ENCODE measurements around the gene HS3ST5.

Gene HS3ST5

DNA sequence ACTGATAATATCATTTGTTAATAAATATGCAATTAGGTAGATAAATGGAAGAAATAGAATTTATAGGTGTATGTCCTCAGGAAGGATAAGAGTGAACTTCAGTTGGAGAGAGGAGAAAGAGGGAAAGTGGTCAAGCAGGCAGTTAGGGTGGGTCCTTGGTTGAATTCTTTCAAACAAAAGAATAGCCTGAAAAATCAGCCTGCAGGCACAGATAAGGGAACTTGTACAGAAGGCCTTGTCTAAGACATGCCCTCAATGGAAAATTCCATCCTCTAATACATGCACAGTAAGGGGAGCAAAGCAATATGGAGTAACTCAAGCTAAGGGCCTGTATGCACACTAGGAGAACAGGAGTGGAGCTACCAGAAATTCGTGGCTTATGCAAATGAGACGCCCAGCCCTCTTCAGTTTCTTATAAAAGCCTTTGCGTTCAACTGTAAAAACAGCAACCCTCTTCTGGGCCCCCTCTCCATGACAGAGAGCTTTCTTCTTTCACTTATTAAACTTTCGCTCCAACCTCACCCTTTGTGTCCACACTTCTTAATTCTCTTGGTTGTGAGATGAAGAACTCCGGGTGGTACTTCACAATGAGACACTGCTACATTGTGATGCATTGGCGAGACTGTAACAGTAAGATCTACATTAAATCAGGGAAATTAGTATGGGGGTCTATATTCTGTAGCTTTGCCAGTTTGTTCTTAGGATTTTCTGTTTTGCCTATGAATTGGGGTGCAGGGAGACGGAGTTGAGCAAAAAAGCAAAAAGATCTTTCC lies 147.0 kb downstream of the HS3ST5 start:
- TF ChIP-seq, protein P1, sequence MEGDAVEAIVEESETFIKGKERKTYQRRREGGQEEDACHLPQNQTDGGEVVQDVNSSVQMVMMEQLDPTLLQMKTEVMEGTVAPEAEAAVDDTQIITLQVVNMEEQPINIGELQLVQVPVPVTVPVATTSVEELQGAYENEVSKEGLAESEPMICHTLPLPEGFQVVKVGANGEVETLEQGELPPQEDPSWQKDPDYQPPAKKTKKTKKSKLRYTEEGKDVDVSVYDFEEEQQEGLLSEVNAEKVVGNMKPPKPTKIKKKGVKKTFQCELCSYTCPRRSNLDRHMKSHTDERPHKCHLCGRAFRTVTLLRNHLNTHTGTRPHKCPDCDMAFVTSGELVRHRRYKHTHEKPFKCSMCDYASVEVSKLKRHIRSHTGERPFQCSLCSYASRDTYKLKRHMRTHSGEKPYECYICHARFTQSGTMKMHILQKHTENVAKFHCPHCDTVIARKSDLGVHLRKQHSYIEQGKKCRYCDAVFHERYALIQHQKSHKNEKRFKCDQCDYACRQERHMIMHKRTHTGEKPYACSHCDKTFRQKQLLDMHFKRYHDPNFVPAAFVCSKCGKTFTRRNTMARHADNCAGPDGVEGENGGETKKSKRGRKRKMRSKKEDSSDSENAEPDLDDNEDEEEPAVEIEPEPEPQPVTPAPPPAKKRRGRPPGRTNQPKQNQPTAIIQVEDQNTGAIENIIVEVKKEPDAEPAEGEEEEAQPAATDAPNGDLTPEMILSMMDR (IDR thresholded peaks at IDR 0.05) = no peak
- TF ChIP-seq ZFX (IDR thresholded peaks at IDR 0.05; ENCODE audit: borderline replicate concordance) = no peak
- H3K27ac ChIP-seq = no peak overlapping the region

DNA sequence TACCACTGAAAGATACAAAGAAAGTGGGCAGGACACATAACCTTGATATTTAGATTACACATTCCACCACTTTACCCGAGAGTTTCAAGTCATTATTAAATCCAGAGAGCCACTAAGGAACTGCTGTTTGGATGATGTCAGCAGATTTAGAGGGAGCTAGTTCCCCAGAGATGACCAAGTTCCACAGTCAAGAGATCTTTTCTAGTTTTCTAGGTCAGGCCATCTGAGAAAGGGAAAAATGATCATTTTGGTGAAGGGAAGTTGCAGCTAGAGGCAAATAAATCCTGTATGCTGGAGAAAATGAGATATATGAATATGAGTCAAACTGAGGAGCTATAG lies 147.8 kb downstream of the HS3ST5 start:
- H3K27ac ChIP-seq = no peak overlapping the region
- TF ChIP-seq, protein P1 (IDR thresholded peaks at IDR 0.05) = no peak
- TF ChIP-seq ZFX (IDR thresholded peaks at IDR 0.05; ENCODE audit: borderline replicate concordance) = no peak

DNA sequence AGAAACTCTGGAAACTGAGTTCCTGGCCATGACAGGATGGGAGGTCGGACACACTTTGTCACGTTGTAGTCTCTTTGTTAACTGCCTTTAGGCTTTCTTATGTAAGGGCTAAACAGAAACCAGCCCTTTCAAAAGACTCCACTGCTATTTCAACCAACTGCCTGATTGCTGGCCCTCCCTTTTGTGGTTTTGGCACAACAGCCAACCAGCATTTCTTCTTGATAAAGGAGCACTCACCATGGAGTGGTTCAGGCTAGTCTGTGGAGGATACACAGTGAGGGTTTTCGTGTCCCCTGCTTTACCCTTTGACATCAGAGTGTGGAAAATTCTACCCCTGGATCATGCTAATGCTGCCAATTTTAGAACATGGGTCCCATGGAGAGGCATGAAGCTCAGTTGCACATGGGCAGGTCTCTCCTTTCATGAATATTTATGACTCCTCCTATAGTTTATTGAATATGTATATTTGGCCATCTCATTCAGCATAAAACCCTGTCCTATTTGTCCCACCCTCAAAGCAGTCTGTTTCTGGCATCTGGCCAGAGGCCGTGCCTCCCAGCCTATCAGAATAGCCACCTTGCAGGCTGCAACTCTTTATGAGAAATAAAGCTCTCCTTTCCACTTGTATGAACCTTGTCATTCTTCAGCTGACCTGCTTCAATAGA lies 148.3 kb downstream of the HS3ST5 start:
- TF ChIP-seq, protein P1 (IDR thresholded peaks at IDR 0.05) = no peak
- no peak for TF ChIP-seq ZFX (IDR thresholded peaks at IDR 0.05; ENCODE audit: borderline replicate concordance)

DNA sequence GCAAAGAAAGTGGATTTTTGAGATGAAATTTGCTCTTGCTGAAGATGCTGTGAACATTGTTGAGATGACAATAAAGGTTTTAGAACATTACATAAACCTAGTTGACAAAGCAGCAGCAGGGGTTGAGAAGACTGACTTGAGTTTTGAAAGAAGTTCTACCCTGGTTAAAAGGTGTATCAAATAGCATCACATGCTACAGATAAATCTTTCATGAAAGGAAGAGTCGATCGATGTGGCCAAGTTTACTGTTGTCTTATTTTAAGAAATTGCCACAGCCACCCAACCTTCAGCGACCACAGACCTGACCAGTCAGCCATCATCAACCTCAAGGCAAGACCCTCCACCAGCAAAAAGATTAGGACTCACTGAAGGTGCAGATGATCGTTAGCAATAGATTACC lies 155.3 kb downstream of the HS3ST5 start:
- no peak overlapping the region for H3K27ac ChIP-seq
- TF ChIP-seq ZFX (IDR thresholded peaks at IDR 0.05; ENCODE audit: borderline replicate concordance) = no peak
- TF ChIP-seq, protein P1 (IDR thresholded peaks at IDR 0.05) = no peak

More for the DNA sequence above, 148.3 kb downstream of the HS3ST5 start:
- H3K27ac ChIP-seq = no peak overlapping the region

DNA sequence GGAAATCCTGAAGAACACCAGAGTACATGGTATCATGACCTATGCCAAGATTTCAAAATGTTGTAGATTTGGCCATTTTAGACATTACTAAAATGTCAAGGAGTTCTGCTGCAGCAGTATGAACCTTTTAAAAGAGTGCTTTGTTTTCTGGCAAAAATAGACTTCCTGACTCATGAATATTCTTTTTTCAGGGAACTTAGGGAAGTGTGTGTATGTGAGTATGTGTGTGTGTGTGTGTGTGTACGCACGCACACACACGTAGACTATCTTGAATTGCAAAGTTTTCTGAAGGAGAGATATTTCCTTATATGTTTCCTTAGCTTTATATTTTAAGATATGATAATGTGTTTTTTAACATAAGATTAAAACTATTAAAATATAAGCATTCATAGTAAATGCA lies 161.2 kb downstream of the HS3ST5 start:
- TF ChIP-seq, protein P1 (IDR thresholded peaks at IDR 0.05) = no peak
- TF ChIP-seq ZFX (IDR thresholded peaks at IDR 0.05; ENCODE audit: borderline replicate concordance) = no peak

DNA sequence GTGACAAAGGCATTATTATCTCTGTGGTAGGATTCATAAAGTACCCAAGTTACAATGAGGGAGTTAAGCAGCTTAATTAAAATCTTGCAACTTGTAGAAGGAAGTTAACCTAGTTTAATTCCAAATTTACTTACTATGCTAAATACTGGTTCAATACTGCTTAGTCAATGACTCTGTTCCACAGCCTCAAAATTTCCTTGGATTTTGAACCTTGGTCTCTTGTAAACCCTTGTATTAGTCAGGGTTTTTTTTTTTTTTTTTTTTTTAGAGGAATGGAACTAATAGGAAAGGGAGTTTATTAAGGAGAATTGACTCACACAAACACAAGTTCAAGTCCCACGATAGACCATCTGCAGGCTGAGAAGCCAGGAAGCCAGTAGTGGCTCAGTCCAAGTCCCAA lies 163.4 kb downstream of the HS3ST5 start:
- no peak overlapping the region for H3K27ac ChIP-seq
- TF ChIP-seq, protein P1 (IDR thresholded peaks at IDR 0.05) = no peak
- no peak for TF ChIP-seq ZFX (IDR thresholded peaks at IDR 0.05; ENCODE audit: borderline replicate concordance)

More for the DNA sequence above, 161.2 kb downstream of the HS3ST5 start:
- H3K27ac ChIP-seq = no peak overlapping the region

DNA sequence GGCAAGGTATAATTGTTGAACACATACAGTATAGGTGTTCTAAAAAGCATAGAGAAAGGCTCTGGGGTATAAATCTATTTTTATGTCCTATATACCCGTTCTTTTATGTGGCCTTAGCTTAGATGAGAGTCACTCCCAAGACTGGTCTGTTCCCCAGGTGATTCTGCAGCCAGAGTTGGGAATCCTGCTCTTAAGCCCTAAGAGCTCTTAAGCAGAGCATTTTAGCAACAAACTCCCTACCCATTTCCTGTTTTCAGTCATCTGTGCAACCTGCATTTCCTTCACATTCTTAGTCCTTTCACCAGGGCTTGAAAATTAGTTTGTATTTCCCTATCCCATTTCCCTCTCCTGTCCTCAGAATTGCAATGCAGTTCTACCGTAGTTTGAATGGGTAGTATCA lies 166.1 kb downstream of the HS3ST5 start:
- TF ChIP-seq, protein P1 (IDR thresholded peaks at IDR 0.05) = no peak
- TF ChIP-seq ZFX (IDR thresholded peaks at IDR 0.05; ENCODE audit: borderline replicate concordance) = no peak

More for the DNA sequence above, 166.1 kb downstream of the HS3ST5 start:
- no peak overlapping the region for H3K27ac ChIP-seq
